H9 (cell line): ENCODE results near the gene ZNF28. TPM values are rescaled to one million over a fixed set of nuclear protein-coding genes. Genes with fewer than 3 reads are reported as not detected.
"Not testable (repeated sequence)": the region's sequence is repeated elsewhere in the genome, so short reads cannot be mapped to it uniquely, and the experiment has no call there.

Source experiments
- DNase-seq: peaks from one replicate; pipeline ENCODE4 v3.0.0-alpha.2; 2017
- H2AFZ ChIP-seq: one replicate; pipeline ENCODE4 v1.6.1; 2013; ENCODE audit warnings: mild to moderate bottlenecking, low read length, control low read depth, moderate library complexity
- H2AK5ac ChIP-seq: 2 replicates; pipeline ENCODE4 v1.6.1; 2013; ENCODE audit warnings: low read length, control low read depth, mixed read lengths; ENCODE audit not compliant: insufficient read length
- H2BK120ac ChIP-seq: one replicate; pipeline ENCODE4 v1.6.1; 2013; ENCODE audit warnings: low read depth, mild to moderate bottlenecking, low read length, control low read depth, inconsistent platforms; ENCODE audit not compliant: poor library complexity, severe bottlenecking
- H2BK12ac ChIP-seq: 2 replicates; pipeline ENCODE4 v1.6.1; 2013; ENCODE audit warnings: low read length, control low read depth, mixed read lengths, low read depth; ENCODE audit not compliant: insufficient read length
- H2BK15ac ChIP-seq: 2 replicates; pipeline ENCODE4 v1.6.1; 2013; ENCODE audit warnings: low read depth, low read length, control low read depth
- H2BK20ac ChIP-seq: one replicate; pipeline ENCODE4 v1.6.1; 2013; ENCODE audit warnings: low read depth, mild to moderate bottlenecking, low read length, control low read depth, inconsistent platforms; ENCODE audit not compliant: poor library complexity, severe bottlenecking
- H2BK5ac ChIP-seq: 2 replicates; pipeline ENCODE4 v1.6.1; 2013; ENCODE audit warnings: low read length, control low read depth, mixed read lengths; ENCODE audit not compliant: insufficient read length
- H3K14ac ChIP-seq: 2 replicates; pipeline ENCODE4 v1.6.1; 2013; ENCODE audit warnings: low read length, control low read depth; ENCODE audit not compliant: insufficient read depth
- H3K18ac ChIP-seq: 2 replicates; pipeline ENCODE4 v1.6.1; 2013; ENCODE audit warnings: low read depth, mild to moderate bottlenecking, mixed read lengths, low read length, control low read depth; ENCODE audit not compliant: insufficient read length
- H3K23ac ChIP-seq: 2 replicates; pipeline ENCODE4 v1.6.1; 2013; ENCODE audit warnings: low read length, control low read depth, mixed read lengths, low read depth; ENCODE audit not compliant: insufficient read length
- H3K23me2 ChIP-seq: 2 replicates; pipeline ENCODE4 v1.6.1; 2013; ENCODE audit warnings: low read depth, mild to moderate bottlenecking, mixed read lengths, low read length, control low read depth; ENCODE audit not compliant: insufficient read length, poor library complexity, severe bottlenecking
- H3K27ac ChIP-seq: 2 replicates; pipeline ENCODE4 v1.5.1; 2013; ENCODE audit warnings: low read length, control low read depth, mixed read lengths, low read depth; ENCODE audit not compliant: insufficient read length
- H3K27me3 ChIP-seq: 2 replicates; pipeline ENCODE4 v1.6.1; 2013; ENCODE audit warnings: low read length, control low read depth, inconsistent platforms; ENCODE audit not compliant: insufficient read depth
- H3K4ac ChIP-seq: 2 replicates; pipeline ENCODE4 v1.6.1; 2013; ENCODE audit warnings: low read depth, mild to moderate bottlenecking, control low read depth, inconsistent platforms, low read length, moderate library complexity
- H3K4me1 ChIP-seq: 2 replicates; pipeline ENCODE4 v1.6.1; 2013; ENCODE audit warnings: low read length, control low read depth, inconsistent platforms; ENCODE audit not compliant: insufficient read depth
- H3K4me2 ChIP-seq: 2 replicates; pipeline ENCODE4 v1.6.1; 2013; ENCODE audit warnings: low read length, control low read depth, mixed read lengths; ENCODE audit not compliant: insufficient read length, insufficient read depth
- H3K56ac ChIP-seq: 2 replicates; pipeline ENCODE4 v1.6.1; 2013; ENCODE audit warnings: low read depth, mild to moderate bottlenecking, mixed read lengths, low read length, control low read depth; ENCODE audit not compliant: insufficient read length
- H3K79me1 ChIP-seq: 2 replicates; pipeline ENCODE4 v1.6.1; 2013; ENCODE audit warnings: low read depth, mild to moderate bottlenecking, moderate library complexity, low read length, control low read depth, inconsistent platforms; ENCODE audit not compliant: insufficient read depth, poor library complexity, severe bottlenecking
- H3K79me2 ChIP-seq: 2 replicates; pipeline ENCODE4 v1.6.1; 2013; ENCODE audit warnings: low read length, control low read depth, inconsistent platforms; ENCODE audit not compliant: insufficient read depth
- H3K9ac ChIP-seq: 2 replicates; pipeline ENCODE4 v1.6.1; 2013; ENCODE audit warnings: low read length, control low read depth, mixed read lengths; ENCODE audit not compliant: insufficient read length; ENCODE audit errors: extremely low read depth
- H3K9me3 ChIP-seq: one replicate; pipeline ENCODE4 v1.6.1; 2013; ENCODE audit warnings: low read depth, low read length, inconsistent platforms; ENCODE audit not compliant: control insufficient read depth
- H3T11ph ChIP-seq: one replicate; pipeline ENCODE4 v1.6.1; 2013; ENCODE audit warnings: mild to moderate bottlenecking, low read length, control low read depth, inconsistent platforms
- H4K20me1 ChIP-seq: one replicate; pipeline ENCODE4 v1.6.1; 2013; ENCODE audit not compliant: control insufficient read depth, insufficient read length, insufficient read depth
- H4K5ac ChIP-seq: 2 replicates; pipeline ENCODE4 v1.6.1; 2013; ENCODE audit warnings: low read depth, mild to moderate bottlenecking, mixed read lengths, low read length, control low read depth; ENCODE audit not compliant: insufficient read length
- H4K8ac ChIP-seq: replicated peaks from 2 replicates; pipeline ENCODE4 v1.6.1; 2013; ENCODE audit warnings: low read length, control low read depth, mixed read lengths, low read depth; ENCODE audit not compliant: insufficient read length
- H4K91ac ChIP-seq: 2 replicates; pipeline ENCODE4 v1.6.1; 2013; ENCODE audit warnings: low read depth, mild to moderate bottlenecking, moderate library complexity, mixed read lengths, low read length, control low read depth; ENCODE audit not compliant: insufficient read length
- H3K27ac Mint-ChIP-seq, 3 experiments: 2 replicates in 2 of 3; 3 replicates in 1 of 3; pipeline ENCODE4 v1.8.0; 2020 to 2021; ENCODE audit warnings: mixed read lengths in 3 of 3, mild to moderate bottlenecking in 1 of 3, moderate library complexity in 1 of 3
- H3K27me3 Mint-ChIP-seq: 2 replicates; pipeline ENCODE4 v1.8.0; 2021; ENCODE audit warnings: low read depth, mild to moderate bottlenecking, moderate library complexity, mixed read lengths
- H3K36me3 Mint-ChIP-seq, 3 experiments: 2 replicates in 2 of 3; 3 replicates in 1 of 3; pipeline ENCODE4 v1.8.0; 2020 to 2021; ENCODE audit warnings: low read depth in 3 of 3, mixed read lengths in 3 of 3; ENCODE audit not compliant: insufficient read depth in 1 of 3
- H3K4me1 Mint-ChIP-seq, 2 experiments: 2 replicates each; pipeline ENCODE4 v1.8.0; 2020; ENCODE audit warnings: mixed read lengths in 2 of 2
- H3K4me3 Mint-ChIP-seq, 2 experiments: 2 replicates in 1 of 2; 3 replicates in 1 of 2; pipeline ENCODE4 v1.8.0; 2020 to 2021; ENCODE audit warnings: mild to moderate bottlenecking in 2 of 2, mixed read lengths in 2 of 2, moderate library complexity in 1 of 2
- H3K9me3 Mint-ChIP-seq, 2 experiments: 2 replicates in 1 of 2; 3 replicates in 1 of 2; pipeline ENCODE4 v1.8.0; 2020; ENCODE audit warnings: mild to moderate bottlenecking in 2 of 2, mixed read lengths in 2 of 2, moderate library complexity in 1 of 2
- CTCF ChIP-seq: fragments of 200-600 bp; sonication (generic); conservative IDR thresholded peaks from 3 replicates; pipeline ENCODE4 v1.8.0; 2021; ENCODE audit warnings: antibody characterized with exemption, mild to moderate bottlenecking
- WGBS: extraction: QIAGEN DNeasy Blood & Tissue Kit; methylation state at CpG from one replicate; pipeline ENCODE4 v1.1.7; 2013; ENCODE audit warnings: missing lambda C conversion rate, low lambda C conversion rate, mixed read lengths; ENCODE audit not compliant: insufficient read length; ENCODE audit errors: extremely low coverage; 5-methylcytosine and 5-hydroxymethylcytosine counted together
- total RNA-seq: library from RNA; stranded (reverse); gene quantifications from 2 replicates; pipeline ENCODE4 v1.2.1, GENCODE V29; 2021

The ZNF28 gene
- total RNA-seq, 1 experiment from 2014 or later: 31.3 TPM

- Histone ChIP-seq H2BK12ac (no peak overlapping the region), H3K9ac (no peak overlapping the region), H4K5ac (no peak overlapping the region), H2BK15ac (no peak overlapping the region), H4K20me1 (no peaks in the 10 kb centered on the region), H3K14ac (no peak overlapping the region), H3K79me1 (no peaks in the 10 kb centered on the region), H4K8ac (no peak overlapping the region), H3K79me2 (no peaks in the 10 kb centered on the region), H3K56ac (no peak overlapping the region), H3K27ac (no peak overlapping the region), H2AFZ (no peak overlapping the region), H3K4me1 (no peaks in the 10 kb centered on the region), H3K27me3 (no peaks in the 10 kb centered on the region), H3K23ac (no peak overlapping the region), H2BK5ac (no peak overlapping the region), H4K91ac (no peak overlapping the region), H3T11ph (no peak overlapping the region), H2AK5ac (no peak overlapping the region), H3K18ac (no peak overlapping the region), H3K4ac (no peak overlapping the region), H3K4me2 (no peak overlapping the region), H3K23me2 (no peaks in the 10 kb centered on the region), H3K9me3 (peaks cover 6% of the 10 kb centered on the region), H2BK120ac (no peak overlapping the region), H2BK20ac (no peak overlapping the region)
- H3K27ac Mint-ChIP-seq: no peak overlapping the region
- peaks cover 22 to 25% of the 10 kb centered on the region in 2 experiments for H3K9me3 Mint-ChIP-seq
- DNase-seq: no peak
- no peaks in the 10 kb centered on the region for H3K27me3 Mint-ChIP-seq
- no peak overlapping the region for H3K4me3 Mint-ChIP-seq
- no peak for TF ChIP-seq CTCF
- H3K36me3 Mint-ChIP-seq: peaks cover 54 to 66% (median 64%) of the 10 kb centered on the region in 3 experiments
- WGBS: no CpG with 5 or more reads among the region's 32 CpGs
- 0 out of 4 replicates have a peak, but pooled peaks cover 0 to 2% of the 10 kb centered on the region in 2 experiments for H3K4me1 Mint-ChIP-seq
These were observed 11.6 kb downstream of the ZNF28 start for GRCh38 chr19:52809801-52810200.

DNA sequence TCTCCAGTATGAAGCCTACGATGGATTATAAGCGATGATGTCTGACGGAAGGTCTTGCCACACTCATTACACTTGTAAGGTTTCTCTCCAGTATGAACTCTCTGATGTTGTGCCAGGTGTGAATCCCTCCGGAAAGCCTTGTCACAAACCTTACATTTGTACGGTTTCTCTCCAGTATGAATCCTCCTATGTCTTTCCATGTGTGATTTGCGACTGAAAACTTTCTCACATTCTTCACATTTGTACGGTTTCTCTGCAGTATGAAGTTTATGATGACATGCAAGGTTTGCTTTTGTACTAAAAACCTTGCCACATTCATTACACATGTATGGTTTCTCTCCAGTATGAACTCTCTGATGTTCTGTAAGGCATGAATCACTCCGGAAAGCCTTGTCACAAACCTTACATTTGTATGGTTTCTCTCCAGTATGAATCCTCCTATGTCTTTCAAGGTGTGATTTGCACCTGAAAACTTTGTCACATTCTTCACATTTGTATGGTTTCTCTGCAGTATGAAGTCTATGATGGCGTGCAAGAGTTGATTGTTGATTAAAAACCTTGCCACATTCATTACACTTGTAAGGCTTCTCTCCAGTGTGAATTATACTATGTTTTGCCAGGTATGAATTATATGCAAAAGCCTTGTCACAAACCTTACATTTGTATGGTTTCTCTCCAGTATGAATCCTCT, 21.3 kb downstream of the ZNF28 start:
- not testable (repeated sequence) for H3K14ac ChIP-seq, H3K23ac ChIP-seq, H3K56ac ChIP-seq, H4K91ac ChIP-seq, H2AK5ac ChIP-seq, H3K18ac ChIP-seq, H3K9ac ChIP-seq, H3K27ac Mint-ChIP-seq, H2AFZ ChIP-seq, H3K27me3 ChIP-seq, H3K79me2 ChIP-seq, H3K4me3 Mint-ChIP-seq, H2BK120ac ChIP-seq, H4K8ac ChIP-seq, H2BK12ac ChIP-seq, H4K20me1 ChIP-seq, H2BK15ac ChIP-seq, H3K79me1 ChIP-seq, H3K23me2 ChIP-seq, H3K4me2 ChIP-seq, H3K27ac ChIP-seq, H4K5ac ChIP-seq, H2BK5ac ChIP-seq, H3K4me1 ChIP-seq, H3K27me3 Mint-ChIP-seq, DNase-seq, H3K4ac ChIP-seq, H3T11ph ChIP-seq, H2BK20ac ChIP-seq, H3K4me1 Mint-ChIP-seq
- Mint-ChIP-seq H3K36me3 (peaks cover 83 to 91% (median 91%) of the 10 kb centered on the region in 3 experiments), H3K9me3 (peaks cover 80 to 88% of the 10 kb centered on the region in 2 experiments)
- WGBS: no CpG with 5 or more reads among the region's 9 CpGs
- peaks cover 74% of the 10 kb centered on the region for H3K9me3 ChIP-seq
